Stimulated activated naive CD8-positive, alpha-beta T cell treated with anti-CD3 and anti-CD28 coated beads, Interleukin-15, Interleukin-2, amounts not matched to agents 100 ng/mL and 50 ng/mL, for 24 hours (primary cell): ENCODE results near the gene UBE4B.
"Not testable (repeated sequence)": the region's sequence is repeated elsewhere in the genome, so short reads cannot be mapped to it uniquely, and the experiment has no call there.

Source experiments
- H3K27ac Mint-ChIP-seq: one replicate; pipeline ENCODE4 v1.8.0; 2021; ENCODE audit warnings: mild to moderate bottlenecking, mixed read lengths
- H3K27me3 Mint-ChIP-seq: one replicate; pipeline ENCODE4 v1.8.0; 2021; ENCODE audit warnings: mixed read lengths
- H3K36me3 Mint-ChIP-seq: one replicate; pipeline ENCODE4 v1.8.0; 2021; ENCODE audit warnings: low read depth, mixed read lengths
- H3K4me1 Mint-ChIP-seq: one replicate; pipeline ENCODE4 v1.8.0; 2021; ENCODE audit warnings: low read depth, mixed read lengths
- H3K4me3 Mint-ChIP-seq: one replicate; pipeline ENCODE4 v1.8.0; 2021; ENCODE audit warnings: mild to moderate bottlenecking, mixed read lengths
- H3K9me3 Mint-ChIP-seq: one replicate; pipeline ENCODE4 v1.8.0; 2021; ENCODE audit warnings: mixed read lengths

The UBE4B gene

DNA sequence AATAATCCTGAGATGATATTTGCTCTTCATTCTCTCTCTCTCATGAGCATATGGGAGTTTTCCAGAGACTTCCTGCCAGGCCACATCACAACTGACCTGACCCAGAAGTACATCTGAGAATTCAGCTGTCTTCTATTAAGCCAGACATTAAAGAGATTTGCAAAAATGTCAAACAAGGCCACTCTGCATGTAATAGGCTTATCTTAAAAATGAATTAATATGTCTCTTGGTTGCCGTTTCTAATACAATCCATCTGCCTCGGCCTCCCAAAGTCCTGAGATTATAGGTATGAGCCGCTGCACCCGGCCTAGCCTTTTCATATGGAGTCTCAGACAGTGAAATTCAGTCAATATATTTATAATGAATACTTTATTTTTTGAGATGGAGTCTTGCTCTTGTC is 10.8 kb upstream of the UBE4B start:
- not testable (repeated sequence) for H3K4me1 Mint-ChIP-seq, H3K4me3 Mint-ChIP-seq, H3K9me3 Mint-ChIP-seq, H3K36me3 Mint-ChIP-seq, H3K27me3 Mint-ChIP-seq, H3K27ac Mint-ChIP-seq

DNA sequence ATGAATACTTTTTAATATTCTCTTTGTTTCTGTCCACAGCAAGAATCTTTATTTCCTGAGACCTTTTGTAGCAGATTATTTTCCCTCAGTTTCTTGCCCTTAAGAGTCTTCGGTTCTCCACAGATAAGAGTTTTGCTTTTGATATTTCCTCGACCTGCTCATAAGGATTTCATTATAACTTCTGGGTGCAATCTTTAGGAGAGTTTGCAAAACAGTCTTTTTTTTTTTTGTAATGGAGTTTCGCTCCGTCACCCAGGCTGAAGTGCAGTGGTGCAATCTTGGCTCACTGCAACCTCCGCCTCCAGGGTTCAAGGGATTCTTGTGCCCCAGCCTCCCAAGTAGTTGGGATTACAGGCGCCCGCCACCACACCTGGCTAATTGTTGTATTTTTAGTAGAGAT is 10.1 kb upstream of the UBE4B start:
- Mint-ChIP-seq H3K4me3 (no peak overlapping the region), H3K36me3 (no peaks in the 10 kb centered on the region), H3K27ac (no peak overlapping the region), H3K4me1 (no peaks in the 10 kb centered on the region), H3K9me3 (no peaks in the 10 kb centered on the region), H3K27me3 (peaks cover 1% of the 10 kb centered on the region)

DNA sequence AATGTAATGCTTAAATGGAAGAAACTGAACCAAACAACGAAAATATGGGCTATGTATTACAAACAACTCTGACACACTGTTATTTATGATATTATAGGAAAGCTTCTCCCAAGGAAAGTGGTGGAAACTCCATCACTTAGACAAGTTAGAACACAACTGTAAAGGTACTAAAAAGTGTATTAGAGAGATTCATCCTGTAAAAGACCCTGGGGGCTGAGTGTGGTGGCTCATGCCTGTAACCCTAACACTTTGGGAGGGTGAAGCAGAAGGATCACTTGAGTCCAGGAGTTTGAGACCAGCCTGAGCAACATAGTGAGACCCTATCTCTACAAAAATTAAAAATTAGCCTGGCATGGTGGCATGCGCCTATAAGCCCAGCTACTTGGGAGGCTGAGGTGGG is 7.4 kb upstream of the UBE4B start:
- H3K36me3 Mint-ChIP-seq = no peaks in the 10 kb centered on the region
- no peak overlapping the region for H3K27ac Mint-ChIP-seq
- no peak overlapping the region for H3K4me3 Mint-ChIP-seq
- no peaks in the 10 kb centered on the region for H3K27me3 Mint-ChIP-seq
- no peaks in the 10 kb centered on the region for H3K4me1 Mint-ChIP-seq
- H3K9me3 Mint-ChIP-seq = no peaks in the 10 kb centered on the region

DNA sequence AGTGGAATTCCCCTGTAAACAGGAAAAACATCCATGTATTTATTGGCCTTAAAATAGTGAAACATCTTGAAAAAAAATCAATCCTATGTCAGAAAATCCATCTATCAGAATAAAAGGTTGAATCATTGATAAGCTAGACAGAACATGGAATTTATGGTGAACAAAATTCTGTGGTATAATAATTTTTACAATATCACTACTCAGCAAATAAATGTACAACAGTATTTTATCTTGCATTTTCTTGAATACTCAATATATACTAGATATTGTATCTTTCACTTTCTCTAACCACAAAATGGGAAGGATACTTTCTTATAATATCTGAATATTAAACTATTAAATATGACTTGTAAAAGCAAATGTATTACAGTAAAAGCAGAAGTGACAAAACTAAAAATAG is 5.7 kb upstream of the UBE4B start:
- Mint-ChIP-seq H3K9me3 (no peaks in the 10 kb centered on the region), H3K36me3 (no peaks in the 10 kb centered on the region), H3K4me3 (no peak overlapping the region), H3K4me1 (peaks cover under 1% of the 10 kb centered on the region), H3K27ac (no peak overlapping the region), H3K27me3 (no peaks in the 10 kb centered on the region)

DNA sequence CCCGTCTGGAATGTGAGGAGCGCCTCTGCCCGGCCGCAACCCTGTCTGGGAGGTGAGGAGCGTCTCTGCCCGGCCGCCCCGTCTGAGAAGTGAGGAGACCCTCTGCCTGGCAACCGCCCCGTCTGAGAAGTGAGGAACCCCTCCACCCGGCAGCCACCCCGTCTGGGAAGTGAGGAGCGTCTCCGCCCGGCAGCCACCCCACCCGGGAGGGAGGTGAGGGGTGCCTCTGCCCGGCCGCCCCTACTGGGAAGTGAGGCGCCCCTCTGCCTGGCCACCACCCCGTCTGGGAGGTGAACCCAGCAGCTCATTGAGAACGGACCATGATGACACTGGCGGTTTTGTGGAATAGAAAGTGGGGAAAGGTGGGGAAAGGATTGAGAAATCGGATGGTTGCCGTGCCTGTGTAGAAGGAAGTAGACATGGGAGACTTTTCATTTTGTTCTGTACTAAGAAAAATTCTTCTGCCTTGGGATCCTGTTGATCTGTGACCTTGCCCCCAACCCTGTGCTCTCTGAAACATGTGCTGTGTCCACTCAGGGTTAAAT is 3.7 kb upstream of the UBE4B start:
- not testable (repeated sequence) for H3K4me3 Mint-ChIP-seq, H3K36me3 Mint-ChIP-seq, H3K9me3 Mint-ChIP-seq, H3K27ac Mint-ChIP-seq, H3K27me3 Mint-ChIP-seq
- peaks cover 10% of the 10 kb centered on the region for H3K4me1 Mint-ChIP-seq

DNA sequence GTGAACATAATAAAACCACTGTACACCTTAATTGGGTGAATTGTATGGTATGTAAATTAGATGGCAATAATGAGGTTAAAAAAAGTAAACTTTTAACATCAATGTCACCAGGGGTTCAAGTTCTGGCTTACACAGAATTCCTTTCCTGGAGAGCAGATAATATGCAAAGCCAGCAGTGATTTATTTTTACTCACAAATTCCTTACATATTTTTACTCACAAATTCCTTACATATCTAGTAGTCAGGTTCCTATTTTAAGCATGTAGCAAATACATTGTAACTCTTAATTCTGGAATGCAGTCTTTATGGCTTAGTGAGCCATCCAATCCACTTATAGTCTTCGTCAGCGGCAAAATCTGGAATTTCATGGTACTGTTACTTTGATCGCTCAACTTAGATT is 1.3 kb upstream of the UBE4B start:
- Mint-ChIP-seq H3K4me3 (no peak overlapping the region), H3K27ac (no peak overlapping the region), H3K4me1 (peaks cover 22% of the 10 kb centered on the region), H3K9me3 (no peaks in the 10 kb centered on the region), H3K36me3 (peaks cover under 1% of the 10 kb centered on the region), H3K27me3 (no peaks in the 10 kb centered on the region)

DNA sequence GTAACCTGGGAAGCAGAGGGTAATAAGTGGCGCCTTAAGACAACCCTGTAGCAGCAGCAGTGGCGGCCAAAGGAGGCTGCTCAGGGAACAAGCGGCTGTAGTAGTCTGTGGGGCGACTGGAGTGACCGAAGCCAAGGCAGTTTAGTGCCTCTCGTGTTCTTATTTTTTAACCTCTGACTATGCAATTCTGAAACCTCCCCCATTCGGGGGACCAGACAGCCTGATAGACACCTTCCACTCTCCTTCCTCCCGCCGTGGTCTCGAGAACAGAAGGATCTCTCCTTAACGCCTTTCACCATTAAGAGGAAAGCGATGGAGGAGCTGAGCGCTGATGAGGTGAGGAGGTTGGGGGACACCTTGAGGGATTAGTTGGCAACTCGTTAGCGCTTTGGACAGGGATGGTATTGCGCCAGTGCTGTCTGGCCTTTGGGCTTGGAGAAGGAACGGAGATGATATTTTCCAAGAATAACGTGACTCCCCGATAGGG is 644 bp downstream of the UBE4B start:
- Mint-ChIP-seq H3K36me3 (peaks cover 5% of the 10 kb centered on the region), H3K27me3 (no peaks in the 10 kb centered on the region), H3K27ac (peak overlapping the region; percentile 89)

DNA sequence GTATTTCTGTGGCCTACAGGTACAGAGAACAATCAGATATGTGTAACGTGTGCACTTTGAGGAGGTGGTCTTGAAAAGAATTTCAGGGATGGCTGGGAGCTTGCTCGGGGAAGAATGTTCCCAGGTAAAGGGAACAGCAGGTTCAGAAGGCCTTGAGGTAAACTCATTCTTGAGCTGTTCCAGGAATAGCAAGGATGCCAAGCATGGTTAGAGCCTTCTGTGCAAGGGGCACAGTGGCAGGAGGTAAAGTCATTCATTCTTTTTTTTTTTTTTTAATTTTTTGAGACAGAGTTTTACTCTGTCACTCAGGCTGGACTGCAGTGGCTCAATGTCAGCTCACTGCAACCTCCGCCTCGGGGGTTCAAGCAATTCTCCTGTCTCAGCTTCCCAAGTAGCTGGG is 10.0 kb downstream of the UBE4B start:
- H3K4me1 Mint-ChIP-seq = peaks cover 27% of the 10 kb centered on the region

More for the DNA sequence above, 644 bp downstream of the UBE4B start:
- peak overlapping the region; percentile 86 for H3K4me3 Mint-ChIP-seq
- no peaks in the 10 kb centered on the region for H3K9me3 Mint-ChIP-seq
- H3K4me1 Mint-ChIP-seq = peaks cover 22% of the 10 kb centered on the region

DNA sequence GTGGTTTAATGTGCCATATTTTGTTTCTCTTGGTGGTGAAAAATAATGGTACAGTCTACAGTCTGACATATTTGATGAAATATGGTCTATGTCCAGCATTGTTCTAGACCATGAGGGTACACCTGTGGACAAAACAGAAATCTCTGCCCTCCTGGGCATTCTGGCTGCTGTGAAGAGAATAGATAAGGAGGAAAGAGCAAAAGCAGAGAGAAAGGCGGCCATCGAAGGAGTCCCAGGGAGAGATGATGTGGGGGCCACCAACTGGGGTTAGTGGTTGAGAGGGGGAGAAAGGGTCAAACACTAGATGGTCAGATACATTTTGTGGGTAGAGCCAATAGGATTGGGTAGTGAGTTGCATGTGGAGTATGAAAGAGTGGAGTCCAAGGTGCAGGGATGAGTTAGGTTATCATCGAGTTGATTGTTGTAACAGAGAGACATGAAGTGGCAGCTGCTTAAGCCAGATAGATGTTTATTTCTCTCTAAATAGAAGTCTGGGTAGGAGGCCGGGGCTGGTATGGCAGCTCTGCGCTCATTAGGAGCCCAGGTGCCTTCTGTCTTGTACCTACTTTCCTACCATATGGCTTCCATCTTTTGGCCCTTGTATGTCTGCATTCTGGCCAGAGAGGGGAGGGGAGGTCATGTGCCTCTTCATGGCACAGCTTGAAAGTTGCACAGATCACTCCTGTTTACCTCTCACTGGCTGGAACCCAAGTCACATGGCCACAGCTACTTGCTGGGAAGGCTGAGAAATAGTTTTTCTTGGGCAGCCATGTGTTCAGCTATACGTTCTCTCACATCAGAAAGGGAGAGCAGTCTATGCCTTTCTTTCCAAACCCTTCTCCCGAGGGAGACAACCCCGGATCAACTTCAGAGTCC is 13.0 kb downstream of the UBE4B start:
- Mint-ChIP-seq H3K9me3 (no peaks in the 10 kb centered on the region), H3K4me3 (no peak overlapping the region), H3K4me1 (peaks cover 22% of the 10 kb centered on the region), H3K36me3 (peaks cover 24% of the 10 kb centered on the region), H3K27me3 (no peaks in the 10 kb centered on the region), H3K27ac (no peak overlapping the region)

More for the DNA sequence above, 10.0 kb downstream of the UBE4B start:
- H3K4me3 Mint-ChIP-seq = no peak overlapping the region
- no peaks in the 10 kb centered on the region for H3K27me3 Mint-ChIP-seq
- H3K9me3 Mint-ChIP-seq = no peaks in the 10 kb centered on the region
- no peak overlapping the region for H3K27ac Mint-ChIP-seq
- H3K36me3 Mint-ChIP-seq = peaks cover 18% of the 10 kb centered on the region

DNA sequence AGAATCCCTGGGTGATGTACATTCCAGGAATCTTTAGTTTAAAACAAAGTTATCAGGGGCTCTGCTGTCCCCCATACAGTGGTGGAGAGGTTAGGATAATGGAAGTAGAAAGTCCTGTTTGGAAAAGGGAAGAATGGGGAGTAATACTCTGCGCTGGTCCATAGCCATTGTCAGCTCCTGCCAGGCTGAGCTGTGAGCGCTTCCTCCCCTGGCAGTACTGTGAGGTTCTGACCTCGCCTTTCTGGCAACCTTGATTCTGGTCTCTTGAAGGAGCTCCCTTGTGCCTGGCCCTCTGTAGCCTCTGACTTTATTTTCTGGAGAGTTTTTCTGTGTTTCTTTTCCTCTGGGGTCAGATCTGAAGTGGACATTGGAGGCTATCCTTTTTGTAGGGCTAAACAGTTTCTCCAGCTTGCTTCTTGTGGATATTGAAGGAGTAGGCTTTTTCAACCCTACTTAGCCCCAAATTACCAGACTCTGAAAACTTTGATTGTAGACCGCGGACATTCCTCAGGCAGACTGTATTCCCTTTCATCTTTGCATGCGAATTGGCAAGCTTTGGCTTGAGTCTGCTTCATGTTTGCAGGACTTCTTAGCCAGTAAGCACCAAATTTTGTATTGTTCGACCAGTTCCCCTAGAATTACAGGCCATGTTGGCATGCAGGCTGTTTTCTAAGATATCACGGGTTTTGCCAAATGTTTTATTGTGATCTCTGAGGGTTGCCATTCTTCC is 13.8 kb downstream of the UBE4B start:
- Mint-ChIP-seq H3K27me3 (no peaks in the 10 kb centered on the region), H3K27ac (no peak overlapping the region), H3K4me3 (no peak overlapping the region), H3K4me1 (peaks cover 22% of the 10 kb centered on the region), H3K9me3 (no peaks in the 10 kb centered on the region), H3K36me3 (peaks cover 22% of the 10 kb centered on the region)

DNA sequence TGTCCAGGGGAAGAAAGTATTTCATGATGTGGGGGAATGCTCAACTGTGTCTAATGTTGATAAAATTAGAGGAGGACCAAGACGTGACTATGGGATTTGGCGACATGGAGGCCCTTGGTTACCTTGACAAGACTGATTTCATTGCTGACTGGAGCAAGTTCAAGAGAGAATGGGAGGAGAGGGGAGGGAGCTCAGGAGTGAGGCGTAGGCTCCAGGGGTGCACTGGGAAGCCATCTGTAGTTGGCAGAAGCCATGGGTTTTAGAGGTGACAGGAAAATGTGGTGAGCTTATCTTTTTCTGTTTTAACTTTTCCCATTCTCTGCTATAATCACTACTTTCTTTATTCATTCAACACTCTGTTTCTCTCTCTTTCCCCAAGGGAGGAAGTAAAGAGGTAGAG is 15.8 kb downstream of the UBE4B start:
- Mint-ChIP-seq H3K27me3 (no peaks in the 10 kb centered on the region), H3K27ac (no peak overlapping the region), H3K36me3 (peaks cover 18% of the 10 kb centered on the region), H3K9me3 (no peaks in the 10 kb centered on the region), H3K4me3 (no peak overlapping the region), H3K4me1 (peaks cover 18% of the 10 kb centered on the region)

DNA sequence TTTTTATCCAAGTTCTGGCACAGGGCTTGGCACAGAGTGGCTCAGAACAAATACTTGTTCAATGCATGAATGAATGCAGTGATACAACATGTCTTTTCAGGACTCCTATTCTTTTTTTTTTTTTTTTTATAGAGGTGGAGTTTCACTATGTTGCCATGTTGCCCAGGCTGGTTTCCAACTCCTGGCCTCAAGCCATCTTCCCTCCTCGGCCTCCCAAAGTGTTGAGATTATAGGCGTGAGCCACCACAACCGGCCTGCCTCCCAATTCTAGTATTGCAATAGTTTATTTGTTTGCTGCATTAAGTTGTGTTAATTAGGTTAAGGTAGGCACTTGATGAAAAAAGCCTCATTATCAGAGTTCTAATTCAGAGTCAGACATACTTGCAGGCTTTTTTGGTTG is 17.9 kb downstream of the UBE4B start:
- Mint-ChIP-seq H3K9me3 (no peaks in the 10 kb centered on the region), H3K36me3 (peaks cover 27% of the 10 kb centered on the region), H3K4me3 (no peak overlapping the region), H3K27ac (no peak overlapping the region), H3K27me3 (no peaks in the 10 kb centered on the region), H3K4me1 (peaks cover 11% of the 10 kb centered on the region)

DNA sequence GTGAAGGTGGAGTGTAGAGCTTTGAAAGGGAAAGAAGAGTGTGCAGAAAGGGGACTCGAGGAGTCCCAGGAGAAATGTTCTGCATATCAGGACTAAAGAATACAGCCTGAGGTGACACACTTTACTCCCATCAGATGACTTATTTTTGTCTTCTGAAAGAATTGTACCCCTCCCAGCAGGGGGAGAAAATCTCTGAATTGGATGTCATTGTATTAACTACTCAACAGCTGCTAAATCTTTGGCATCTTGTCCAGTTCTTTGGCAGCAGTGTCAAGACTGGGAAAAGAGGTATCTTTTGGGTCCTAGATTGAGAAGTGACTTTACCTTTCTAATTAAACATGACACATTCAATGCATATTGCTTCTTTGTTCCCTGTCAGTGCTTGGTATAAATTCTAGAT is 18.9 kb downstream of the UBE4B start:
- H3K27ac Mint-ChIP-seq = no peak overlapping the region
- no peaks in the 10 kb centered on the region for H3K9me3 Mint-ChIP-seq
- no peaks in the 10 kb centered on the region for H3K27me3 Mint-ChIP-seq
- peaks cover 19% of the 10 kb centered on the region for H3K4me1 Mint-ChIP-seq
- H3K36me3 Mint-ChIP-seq = peaks cover 27% of the 10 kb centered on the region
- H3K4me3 Mint-ChIP-seq = no peak overlapping the region

DNA sequence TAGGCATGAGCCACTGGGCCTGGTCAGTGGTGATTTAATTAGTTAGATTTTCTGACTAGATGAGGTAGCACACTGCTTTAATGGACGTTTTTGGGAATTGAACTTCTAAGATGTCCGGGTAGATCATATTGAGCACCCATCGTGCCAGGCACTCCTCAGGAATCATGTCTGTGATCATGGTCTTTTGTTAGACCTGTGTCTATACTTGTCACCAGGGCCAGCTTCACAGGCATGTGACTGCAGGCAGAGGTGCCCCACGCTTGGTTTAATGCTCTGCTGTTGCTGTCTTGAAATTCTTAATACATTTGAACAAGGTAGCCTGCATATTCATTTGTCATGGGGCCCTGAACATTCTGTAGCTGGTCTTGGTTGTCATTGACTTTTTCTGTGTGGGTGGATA is 19.6 kb downstream of the UBE4B start:
- H3K4me3 Mint-ChIP-seq = no peak overlapping the region
- no peaks in the 10 kb centered on the region for H3K9me3 Mint-ChIP-seq
- H3K27me3 Mint-ChIP-seq = no peaks in the 10 kb centered on the region
- peaks cover 21% of the 10 kb centered on the region for H3K36me3 Mint-ChIP-seq
- H3K27ac Mint-ChIP-seq = no peak overlapping the region
- H3K4me1 Mint-ChIP-seq = peaks cover 13% of the 10 kb centered on the region

DNA sequence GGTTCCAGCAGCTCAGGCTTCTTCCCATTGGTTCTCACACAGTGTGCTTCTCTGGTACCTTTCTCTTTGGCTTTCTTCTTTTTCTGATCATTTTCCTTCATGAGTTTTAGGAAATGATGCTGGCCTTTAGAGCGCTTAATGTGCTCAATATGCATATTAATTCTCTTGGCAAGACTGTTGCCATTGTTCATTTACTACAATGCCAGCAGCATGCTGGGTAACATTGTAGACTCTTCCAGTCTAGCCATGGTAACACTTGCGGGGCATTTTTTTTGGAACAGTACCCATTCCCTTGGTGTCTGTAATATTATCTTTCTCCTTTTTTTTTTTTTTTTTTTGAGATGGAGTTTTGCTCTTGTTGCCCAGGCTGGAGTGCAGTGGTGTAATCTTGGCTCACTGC is 21.7 kb downstream of the UBE4B start:
- H3K36me3 Mint-ChIP-seq = peaks cover 25% of the 10 kb centered on the region
- no peak overlapping the region for H3K4me3 Mint-ChIP-seq
- peaks cover 15% of the 10 kb centered on the region for H3K4me1 Mint-ChIP-seq
- no peaks in the 10 kb centered on the region for H3K27me3 Mint-ChIP-seq
- H3K27ac Mint-ChIP-seq = no peak overlapping the region
- H3K9me3 Mint-ChIP-seq = no peaks in the 10 kb centered on the region
